HEK293 (cell line): ENCODE results near the gene EIF1B.

ENCODE experiments used
- SP2 ChIP-seq: fragments of 450-650 bp; formaldehyde crosslinking; IDR thresholded peaks from 2 replicates; pipeline ENCODE4 v1.5.1; 2016; ENCODE audit warnings: missing biosample characterization, missing genetic modification characterization
- WT1 ChIP-seq: fragments of 450-650 bp; formaldehyde crosslinking; IDR thresholded peaks from 2 replicates; pipeline ENCODE4 v1.5.1; 2016; ENCODE audit warnings: missing biosample characterization, missing genetic modification characterization
- ZNF138 ChIP-seq: fragments of 450-650 bp; formaldehyde crosslinking; IDR thresholded peaks from 2 replicates; pipeline ENCODE4 v1.5.1; 2016; ENCODE audit warnings: missing biosample characterization, missing genetic modification characterization, borderline replicate concordance
- ZNF416 ChIP-seq: fragments of 450-650 bp; formaldehyde crosslinking; IDR thresholded peaks from 2 replicates; pipeline ENCODE4 v1.5.1; 2016; ENCODE audit warnings: missing biosample characterization, missing genetic modification characterization
- ZNF426 ChIP-seq: fragments of 450-650 bp; formaldehyde crosslinking; IDR thresholded peaks from 2 replicates; pipeline ENCODE4 v1.5.1; 2017; ENCODE audit warnings: missing biosample characterization, missing genetic modification characterization, mild to moderate bottlenecking, inconsistent platforms, moderate library complexity
- TF ChIP-seq, protein P1 (sequence below): fragments of 450-650 bp; formaldehyde crosslinking; IDR thresholded peaks from 2 replicates; pipeline ENCODE4 v1.5.1; 2016; ENCODE audit warnings: missing biosample characterization, missing genetic modification characterization
- TF ChIP-seq, protein P2 (sequence below): fragments of 450-650 bp; formaldehyde crosslinking; IDR thresholded peaks from 2 replicates; pipeline ENCODE4 v1.5.1; 2016; ENCODE audit warnings: missing biosample characterization, missing genetic modification characterization, low read depth

DNA sequence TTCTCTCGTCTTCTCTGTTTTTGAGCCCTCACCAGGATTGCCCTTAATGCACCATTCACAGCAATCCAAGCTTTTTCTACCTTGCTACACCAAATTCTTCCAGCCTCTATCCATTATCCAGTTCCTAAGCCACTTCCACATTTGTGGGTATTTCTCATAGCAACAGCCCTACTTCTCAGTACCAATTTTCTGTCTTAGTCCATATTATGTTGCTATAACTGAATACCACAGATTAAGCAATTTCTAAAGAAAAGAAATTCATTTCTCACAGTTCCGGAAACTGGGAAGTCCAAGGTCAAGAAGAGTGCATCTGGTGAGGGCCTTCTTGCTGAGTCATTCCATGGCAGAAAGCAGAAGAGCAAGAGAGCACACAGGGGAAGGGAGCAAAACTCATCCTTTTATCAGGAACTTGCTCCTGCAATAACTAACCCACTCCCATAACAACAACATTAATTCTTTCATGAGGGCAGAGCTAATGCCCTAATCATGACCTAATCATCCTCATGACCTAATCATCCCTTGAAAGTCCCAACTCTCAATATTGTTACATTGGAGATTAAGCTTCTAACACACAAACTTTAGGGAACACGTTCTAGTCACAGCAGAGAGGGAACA lies 9.7 kb upstream of the EIF1B start:
- no peak for TF ChIP-seq ZNF416
- no peak for TF ChIP-seq ZNF426 (tag by site-specific recombination)
- TF ChIP-seq, protein P1, sequence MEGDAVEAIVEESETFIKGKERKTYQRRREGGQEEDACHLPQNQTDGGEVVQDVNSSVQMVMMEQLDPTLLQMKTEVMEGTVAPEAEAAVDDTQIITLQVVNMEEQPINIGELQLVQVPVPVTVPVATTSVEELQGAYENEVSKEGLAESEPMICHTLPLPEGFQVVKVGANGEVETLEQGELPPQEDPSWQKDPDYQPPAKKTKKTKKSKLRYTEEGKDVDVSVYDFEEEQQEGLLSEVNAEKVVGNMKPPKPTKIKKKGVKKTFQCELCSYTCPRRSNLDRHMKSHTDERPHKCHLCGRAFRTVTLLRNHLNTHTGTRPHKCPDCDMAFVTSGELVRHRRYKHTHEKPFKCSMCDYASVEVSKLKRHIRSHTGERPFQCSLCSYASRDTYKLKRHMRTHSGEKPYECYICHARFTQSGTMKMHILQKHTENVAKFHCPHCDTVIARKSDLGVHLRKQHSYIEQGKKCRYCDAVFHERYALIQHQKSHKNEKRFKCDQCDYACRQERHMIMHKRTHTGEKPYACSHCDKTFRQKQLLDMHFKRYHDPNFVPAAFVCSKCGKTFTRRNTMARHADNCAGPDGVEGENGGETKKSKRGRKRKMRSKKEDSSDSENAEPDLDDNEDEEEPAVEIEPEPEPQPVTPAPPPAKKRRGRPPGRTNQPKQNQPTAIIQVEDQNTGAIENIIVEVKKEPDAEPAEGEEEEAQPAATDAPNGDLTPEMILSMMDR (tag by site-specific recombination): no peak
- TF ChIP-seq SP2 (tag by site-specific recombination): no peak
- TF ChIP-seq, protein P2, sequence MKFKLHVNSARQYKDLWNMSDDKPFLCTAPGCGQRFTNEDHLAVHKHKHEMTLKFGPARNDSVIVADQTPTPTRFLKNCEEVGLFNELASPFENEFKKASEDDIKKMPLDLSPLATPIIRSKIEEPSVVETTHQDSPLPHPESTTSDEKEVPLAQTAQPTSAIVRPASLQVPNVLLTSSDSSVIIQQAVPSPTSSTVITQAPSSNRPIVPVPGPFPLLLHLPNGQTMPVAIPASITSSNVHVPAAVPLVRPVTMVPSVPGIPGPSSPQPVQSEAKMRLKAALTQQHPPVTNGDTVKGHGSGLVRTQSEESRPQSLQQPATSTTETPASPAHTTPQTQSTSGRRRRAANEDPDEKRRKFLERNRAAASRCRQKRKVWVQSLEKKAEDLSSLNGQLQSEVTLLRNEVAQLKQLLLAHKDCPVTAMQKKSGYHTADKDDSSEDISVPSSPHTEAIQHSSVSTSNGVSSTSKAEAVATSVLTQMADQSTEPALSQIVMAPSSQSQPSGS (tag by site-specific recombination): no peak
- TF ChIP-seq WT1 (tag by site-specific recombination): no peak
- no peak for TF ChIP-seq ZNF138 (tag by site-specific recombination)
